GM10266 (cell line): ENCODE measurements around the gene MALRD1.

Experiments used
- DNase-seq: peaks from one replicate; pipeline ENCODE4 v3.0.0; 2012; ENCODE audit errors: extremely low spot score
- CTCF ChIP-seq: IDR thresholded peaks from 2 replicates; pipeline ENCODE4 v1.5.1; 2012; ENCODE audit warnings: mild to moderate bottlenecking, low read depth; ENCODE audit not compliant: control insufficient read depth, insufficient read depth; ENCODE audit errors: missing control alignments

MALRD1 gene

GRCh38 chr10:19247843-19248242, 199.2 kb downstream of the MALRD1 start:
- no peak for DNase-seq
- TF ChIP-seq CTCF: no peak

GRCh38 chr10:19250546-19250945, 201.9 kb downstream of the MALRD1 start:
- no peak for TF ChIP-seq CTCF
- DNase-seq: no peak

GRCh38 chr10:19252531-19252930, 203.9 kb downstream of the MALRD1 start:
- DNase-seq: no peak
- no peak for TF ChIP-seq CTCF

- DNase-seq: no peak
- no peak for TF ChIP-seq CTCF
Observed at GRCh38 chr10:19256331-19256730, 207.7 kb downstream of the MALRD1 start.

GRCh38 chr10:19263262-19263661, 214.7 kb downstream of the MALRD1 start:
- no peak for TF ChIP-seq CTCF
- no peak for DNase-seq

GRCh38 chr10:19283285-19283684, 234.7 kb downstream of the MALRD1 start:
- no peak for DNase-seq
- no peak for TF ChIP-seq CTCF

- DNase-seq: no peak
Observed at GRCh38 chr10:19283786-19284185, 235.2 kb downstream of the MALRD1 start.

More at GRCh38 chr10:19283786-19284185, 235.2 kb downstream of the MALRD1 start:
- no peak for TF ChIP-seq CTCF
